GM10248 (cell line): ENCODE results near the gene HEXD.

Source experiments
- CTCF ChIA-PET: fragments of 300-600 bp; sonication (Branson Sonifier 250); formaldehyde crosslinking; extraction: SDS; loops from one replicate; lab custom pipeline; 2021; ENCODE audit warnings: antibody characterized with exemption; lab: Yijun Ruan, JAX
- POLR2A ChIA-PET: fragments of 350-650 bp; sonication (Branson Sonifier 250); formaldehyde crosslinking; extraction: SDS; loops from one replicate; lab custom pipeline; 2020; ENCODE audit warnings: antibody characterized with exemption; lab: Yijun Ruan, JAX
- DNase-seq: peaks from one replicate; pipeline ENCODE4 v3.0.0; 2012; ENCODE audit errors: extremely low spot score
- TF ChIP-seq, protein P1 (sequence below): IDR thresholded peaks from 2 replicates; pipeline ENCODE4 v1.5.1; 2012; ENCODE audit warnings: mild to moderate bottlenecking, low read depth; ENCODE audit errors: extremely low read depth, missing control alignments, control extremely low read depth

The HEXD gene

GRCh38 chr17:82439829-82440365 is 21.8 kb downstream of the HEXD start:
- DNase-seq, result no peak
- TF ChIP-seq, protein P1, sequence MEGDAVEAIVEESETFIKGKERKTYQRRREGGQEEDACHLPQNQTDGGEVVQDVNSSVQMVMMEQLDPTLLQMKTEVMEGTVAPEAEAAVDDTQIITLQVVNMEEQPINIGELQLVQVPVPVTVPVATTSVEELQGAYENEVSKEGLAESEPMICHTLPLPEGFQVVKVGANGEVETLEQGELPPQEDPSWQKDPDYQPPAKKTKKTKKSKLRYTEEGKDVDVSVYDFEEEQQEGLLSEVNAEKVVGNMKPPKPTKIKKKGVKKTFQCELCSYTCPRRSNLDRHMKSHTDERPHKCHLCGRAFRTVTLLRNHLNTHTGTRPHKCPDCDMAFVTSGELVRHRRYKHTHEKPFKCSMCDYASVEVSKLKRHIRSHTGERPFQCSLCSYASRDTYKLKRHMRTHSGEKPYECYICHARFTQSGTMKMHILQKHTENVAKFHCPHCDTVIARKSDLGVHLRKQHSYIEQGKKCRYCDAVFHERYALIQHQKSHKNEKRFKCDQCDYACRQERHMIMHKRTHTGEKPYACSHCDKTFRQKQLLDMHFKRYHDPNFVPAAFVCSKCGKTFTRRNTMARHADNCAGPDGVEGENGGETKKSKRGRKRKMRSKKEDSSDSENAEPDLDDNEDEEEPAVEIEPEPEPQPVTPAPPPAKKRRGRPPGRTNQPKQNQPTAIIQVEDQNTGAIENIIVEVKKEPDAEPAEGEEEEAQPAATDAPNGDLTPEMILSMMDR, result no peak
- CTCF ChIA-PET, result interaction anchor here (0.8 kb wide), 1 partner anchor 203 kb away, joined by 3 read pairs; no protein-coding TSS in a partner anchor
- POLR2A ChIA-PET, result no interaction called here

DNA sequence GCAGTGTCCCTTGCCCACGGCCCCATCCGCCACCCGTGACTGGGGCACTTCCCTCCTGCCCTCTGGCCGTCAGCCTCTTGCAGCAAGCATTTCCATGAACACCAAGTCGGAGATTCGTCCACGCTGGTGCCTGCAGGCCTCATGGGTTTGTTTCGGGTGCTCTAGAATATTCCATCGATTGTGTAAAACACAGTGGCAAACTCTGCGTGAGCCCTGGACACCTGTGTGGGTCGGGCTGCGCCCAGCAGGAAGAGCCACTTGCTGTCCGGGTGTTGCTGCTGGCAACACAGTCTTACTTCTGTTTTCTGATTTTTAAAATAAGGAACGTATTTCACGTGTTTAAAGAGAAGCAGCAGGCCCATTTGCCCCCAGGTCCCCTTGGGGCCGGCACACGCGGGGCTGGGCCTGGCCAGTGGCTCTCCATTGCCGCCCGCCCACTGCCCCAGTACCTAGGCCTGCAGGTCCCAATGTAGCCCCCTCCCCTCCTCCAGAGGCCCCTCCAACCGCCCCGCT is 22.4 kb downstream of the HEXD start:
- CTCF ChIA-PET, result no interaction called here
- POLR2A ChIA-PET, result no interaction called here
- no peak for DNase-seq
- TF ChIP-seq, protein P1, result no peak

GRCh38 chr17:82440991-82441627 is 23.0 kb downstream of the HEXD start:
- CTCF ChIA-PET, result interaction anchor here (1.0 kb wide), 1 partner anchor 24 kb away, joined by 3 read pairs; no protein-coding TSS in a partner anchor
- DNase-seq, result no peak
- POLR2A ChIA-PET, result no interaction called here
- TF ChIP-seq, protein P1, result no peak

DNA sequence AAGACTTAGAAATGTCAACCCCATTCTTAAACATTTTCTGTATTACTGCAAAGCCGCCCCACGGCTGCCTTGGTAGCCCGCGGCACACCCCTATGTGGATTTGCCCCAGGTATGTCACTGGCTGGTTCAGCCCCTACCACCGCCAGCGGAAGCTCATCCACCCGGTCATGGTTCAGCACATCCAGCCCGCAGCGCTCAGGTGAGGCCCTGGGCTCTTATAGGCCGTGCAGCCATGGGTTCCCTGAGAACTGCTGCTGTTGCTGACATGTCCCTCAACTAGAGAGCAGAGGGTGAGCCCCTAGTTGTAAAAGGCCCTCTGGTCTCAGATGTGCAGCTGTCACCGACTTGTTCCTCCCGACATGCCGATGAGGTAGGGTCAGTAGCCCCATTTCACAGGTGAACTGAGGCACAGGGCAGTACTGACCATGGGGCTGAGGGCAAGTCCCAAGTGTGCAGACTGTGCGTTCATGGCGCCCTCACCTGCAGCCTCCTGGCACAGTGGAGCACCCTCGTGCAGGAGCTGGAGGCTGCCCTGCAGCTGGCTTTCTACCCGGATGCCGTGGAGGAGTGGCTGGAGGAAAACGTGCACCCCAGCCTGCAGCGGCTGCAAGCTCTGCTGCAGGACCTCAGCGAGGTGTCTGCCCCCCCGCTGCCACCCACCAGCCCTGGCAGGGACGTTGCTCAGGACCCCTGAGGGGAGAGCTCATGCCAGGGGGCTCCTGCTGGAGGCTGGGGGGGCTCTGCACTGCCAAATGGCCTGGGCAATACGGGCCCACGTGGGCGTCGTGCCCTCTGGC is 23.7 kb downstream of the HEXD start:
- no peak for DNase-seq
- ChIA-PET POLR2A (interaction anchor here (0.7 kb wide), 1 partner anchor 16 kb away, joined by 3 read pairs; no protein-coding TSS in a partner anchor), CTCF (interaction anchor here (1.0 to 2.8 kb wide), 3 partner anchors 17 to 112 kb away, joined by 3 to 12 read pairs (median 3); no protein-coding TSS in a partner anchor)
- TF ChIP-seq, protein P1, result no peak

GRCh38 chr17:82442643-82443464 is 24.7 kb downstream of the HEXD start:
- DNase-seq, result no peak
- ChIA-PET CTCF (interaction anchor here (1.4 to 2.8 kb wide), 2 partner anchors 18 to 111 kb away, joined by 3 to 12 read pairs; no protein-coding TSS in a partner anchor), POLR2A (interaction anchor here (0.7 kb wide), 1 partner anchor 15 kb away, joined by 3 read pairs; no protein-coding TSS in a partner anchor)
- TF ChIP-seq, protein P1, result no peak
